Hepatocyte (in vitro differentiated cells): ENCODE data around the gene SLC25A12.

ENCODE experiments used
- EZH2 ChIP-seq: fragments of 200-600 bp; sonication (generic); IDR thresholded peaks from 2 replicates; pipeline ENCODE4 v1.6.1; 2016; ENCODE audit warnings: antibody characterized with exemption, mild to moderate bottlenecking, borderline replicate concordance
- EZH2phosphoT487 ChIP-seq: fragments of 200-600 bp; sonication (generic); IDR thresholded peaks from one replicate; pipeline ENCODE4 v1.6.1; 2018; ENCODE audit warnings: antibody characterized with exemption, mild to moderate bottlenecking, low read depth, moderate library complexity; ENCODE audit not compliant: unreplicated experiment, severe bottlenecking
- TF ChIP-seq, protein P1 (sequence below): fragments of 200-600 bp; sonication (generic); IDR thresholded peaks from 2 replicates; pipeline ENCODE4 v1.5.1; 2016; ENCODE audit warnings: antibody characterized with exemption, mild to moderate bottlenecking; ENCODE audit not compliant: poor library complexity

DNA sequence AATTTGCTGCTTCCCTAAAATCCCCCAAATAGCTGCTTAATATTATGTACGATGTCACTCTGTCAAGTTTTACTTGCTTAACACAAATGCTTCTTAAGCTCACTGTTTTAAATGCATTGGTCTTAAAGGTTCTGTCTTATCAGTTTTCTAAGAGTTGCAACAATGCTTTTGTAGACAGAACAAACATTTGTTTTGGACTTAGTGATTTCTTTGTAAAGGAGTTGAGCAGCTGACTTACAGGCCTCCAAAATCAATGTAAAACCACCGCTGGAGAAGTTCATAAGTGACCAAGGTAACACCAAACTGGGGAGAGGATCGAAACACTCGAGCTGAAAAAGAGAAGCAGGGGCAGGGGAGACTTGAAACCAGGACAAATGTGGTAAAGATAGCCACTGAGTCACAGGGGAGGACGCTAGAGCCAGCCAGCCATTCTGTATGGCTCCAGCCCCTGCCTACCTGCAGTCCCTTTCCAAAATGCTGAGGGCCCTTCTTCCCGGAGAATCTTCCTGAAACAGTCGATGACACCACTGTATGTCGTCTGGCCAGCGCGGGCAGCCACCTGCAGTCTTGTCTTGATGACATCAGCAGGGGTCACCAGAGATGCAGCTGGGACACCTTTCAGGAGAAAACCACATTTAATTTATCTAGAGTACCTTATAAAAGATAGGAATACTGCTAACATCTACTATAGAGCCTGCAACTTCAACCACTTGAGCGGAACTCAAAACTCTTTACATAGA, 106.5 kb downstream of the SLC25A12 start:
- TF ChIP-seq, protein P1, sequence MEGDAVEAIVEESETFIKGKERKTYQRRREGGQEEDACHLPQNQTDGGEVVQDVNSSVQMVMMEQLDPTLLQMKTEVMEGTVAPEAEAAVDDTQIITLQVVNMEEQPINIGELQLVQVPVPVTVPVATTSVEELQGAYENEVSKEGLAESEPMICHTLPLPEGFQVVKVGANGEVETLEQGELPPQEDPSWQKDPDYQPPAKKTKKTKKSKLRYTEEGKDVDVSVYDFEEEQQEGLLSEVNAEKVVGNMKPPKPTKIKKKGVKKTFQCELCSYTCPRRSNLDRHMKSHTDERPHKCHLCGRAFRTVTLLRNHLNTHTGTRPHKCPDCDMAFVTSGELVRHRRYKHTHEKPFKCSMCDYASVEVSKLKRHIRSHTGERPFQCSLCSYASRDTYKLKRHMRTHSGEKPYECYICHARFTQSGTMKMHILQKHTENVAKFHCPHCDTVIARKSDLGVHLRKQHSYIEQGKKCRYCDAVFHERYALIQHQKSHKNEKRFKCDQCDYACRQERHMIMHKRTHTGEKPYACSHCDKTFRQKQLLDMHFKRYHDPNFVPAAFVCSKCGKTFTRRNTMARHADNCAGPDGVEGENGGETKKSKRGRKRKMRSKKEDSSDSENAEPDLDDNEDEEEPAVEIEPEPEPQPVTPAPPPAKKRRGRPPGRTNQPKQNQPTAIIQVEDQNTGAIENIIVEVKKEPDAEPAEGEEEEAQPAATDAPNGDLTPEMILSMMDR: no peak
- TF ChIP-seq EZH2: no peak
- no peak for TF ChIP-seq EZH2phosphoT487
